VCaP (cell line): ENCODE results near the gene PLEKHO1.
"Not testable (repeated sequence)": the region's sequence is repeated elsewhere in the genome, so short reads cannot be mapped to it uniquely, and the experiment has no call there.

ENCODE experiments used
- H3K27ac ChIP-seq: fragments of 450-650 bp; 2 replicates; pipeline ENCODE4 v1.5.1; 2017
- TF ChIP-seq, protein P1 (sequence below): fragments of 450-650 bp; conservative IDR thresholded peaks from 2 replicates; pipeline ENCODE4 v1.5.1; 2017; ENCODE audit warnings: mild to moderate bottlenecking, moderate library complexity

PLEKHO1 gene

GRCh38 chr1:150179867-150180266 lies 30.2 kb downstream of the PLEKHO1 start:
- TF ChIP-seq, protein P1, sequence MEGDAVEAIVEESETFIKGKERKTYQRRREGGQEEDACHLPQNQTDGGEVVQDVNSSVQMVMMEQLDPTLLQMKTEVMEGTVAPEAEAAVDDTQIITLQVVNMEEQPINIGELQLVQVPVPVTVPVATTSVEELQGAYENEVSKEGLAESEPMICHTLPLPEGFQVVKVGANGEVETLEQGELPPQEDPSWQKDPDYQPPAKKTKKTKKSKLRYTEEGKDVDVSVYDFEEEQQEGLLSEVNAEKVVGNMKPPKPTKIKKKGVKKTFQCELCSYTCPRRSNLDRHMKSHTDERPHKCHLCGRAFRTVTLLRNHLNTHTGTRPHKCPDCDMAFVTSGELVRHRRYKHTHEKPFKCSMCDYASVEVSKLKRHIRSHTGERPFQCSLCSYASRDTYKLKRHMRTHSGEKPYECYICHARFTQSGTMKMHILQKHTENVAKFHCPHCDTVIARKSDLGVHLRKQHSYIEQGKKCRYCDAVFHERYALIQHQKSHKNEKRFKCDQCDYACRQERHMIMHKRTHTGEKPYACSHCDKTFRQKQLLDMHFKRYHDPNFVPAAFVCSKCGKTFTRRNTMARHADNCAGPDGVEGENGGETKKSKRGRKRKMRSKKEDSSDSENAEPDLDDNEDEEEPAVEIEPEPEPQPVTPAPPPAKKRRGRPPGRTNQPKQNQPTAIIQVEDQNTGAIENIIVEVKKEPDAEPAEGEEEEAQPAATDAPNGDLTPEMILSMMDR: no peak
- H3K27ac ChIP-seq: no peak overlapping the region

DNA sequence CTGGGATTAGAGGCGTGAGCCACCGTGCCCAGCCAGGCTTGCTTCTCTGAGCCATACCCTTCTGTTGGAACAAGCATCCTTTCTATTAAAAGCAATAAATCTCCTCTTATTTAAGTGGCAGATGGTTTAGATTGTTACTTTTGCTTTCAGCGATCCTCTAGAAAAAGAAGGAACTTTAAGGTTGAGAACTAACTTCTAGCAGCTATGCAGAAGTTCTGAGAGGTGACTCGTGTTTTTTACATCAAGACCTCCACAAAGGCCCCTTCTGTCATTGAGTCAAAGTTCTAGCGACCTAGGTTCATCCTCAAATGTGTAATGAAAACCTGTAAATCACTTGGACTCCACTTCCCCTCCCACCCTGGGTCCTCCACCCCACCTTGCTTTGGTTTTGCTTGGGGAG lies 30.8 kb downstream of the PLEKHO1 start:
- TF ChIP-seq, protein P1: no peak
- H3K27ac ChIP-seq: no peak overlapping the region

DNA sequence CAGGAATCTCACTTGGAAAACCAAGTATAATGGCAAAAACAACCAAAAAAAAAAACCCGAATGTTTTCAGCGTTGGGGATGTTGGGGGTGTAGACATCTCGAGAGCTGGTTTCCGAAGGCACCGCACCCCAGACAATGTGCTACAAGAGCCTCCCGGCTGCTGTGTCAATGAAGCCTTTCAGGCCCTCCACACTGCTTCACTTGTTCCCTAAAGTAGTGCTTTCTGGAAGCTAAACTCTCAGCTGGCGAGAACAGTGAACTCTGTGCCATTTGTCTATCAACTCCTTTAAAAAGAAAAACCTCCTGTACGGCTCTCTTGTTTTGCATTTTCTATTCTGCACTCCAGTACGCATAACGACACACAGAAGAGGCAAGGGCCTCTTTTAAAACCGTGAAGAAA lies 32.5 kb downstream of the PLEKHO1 start:
- H3K27ac ChIP-seq: no peak overlapping the region
- TF ChIP-seq, protein P1: no peak

DNA sequence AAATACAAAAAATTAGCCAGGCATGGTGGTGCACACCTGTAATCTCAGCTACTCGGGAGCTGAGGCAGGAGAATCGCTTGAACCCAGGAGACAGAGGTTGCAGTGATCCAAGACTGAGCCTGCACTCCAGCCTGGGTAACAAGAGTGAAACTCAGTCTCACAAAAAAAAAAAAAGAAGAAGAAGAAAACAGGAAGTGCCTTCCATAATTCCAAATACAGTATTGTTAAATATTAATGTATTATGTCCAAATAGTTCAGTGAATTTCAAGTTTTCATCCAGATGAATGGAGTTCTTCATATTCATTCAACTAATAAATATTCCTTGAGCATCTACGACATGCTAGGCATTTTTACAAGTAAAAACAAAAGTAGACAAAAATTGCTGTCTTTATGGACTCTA lies 33.3 kb downstream of the PLEKHO1 start:
- TF ChIP-seq, protein P1: no peak
- no peak overlapping the region for H3K27ac ChIP-seq

- no peak overlapping the region for H3K27ac ChIP-seq
Observed at GRCh38 chr1:150185481-150185880, 35.8 kb downstream of the PLEKHO1 start.

DNA sequence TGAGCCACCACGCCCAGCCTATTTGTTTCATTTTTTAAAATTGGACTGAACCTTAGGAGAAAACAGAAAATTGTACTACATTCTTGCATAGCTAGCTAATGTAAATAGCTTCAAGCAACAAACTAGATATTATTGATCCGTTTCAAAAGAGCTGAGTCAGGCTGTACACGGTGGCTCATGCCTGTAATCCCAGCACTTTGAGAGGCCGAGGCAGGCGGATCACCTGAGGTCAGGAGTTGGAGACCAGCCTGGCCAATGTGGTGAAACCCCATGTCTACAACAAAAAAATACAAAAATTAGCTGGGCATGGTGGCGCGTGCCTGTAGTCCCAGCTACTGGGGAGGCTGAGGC lies 36.7 kb downstream of the PLEKHO1 start:
- not testable (repeated sequence) for H3K27ac ChIP-seq

More at GRCh38 chr1:150185481-150185880, 35.8 kb downstream of the PLEKHO1 start:
- TF ChIP-seq, protein P1: no peak

- TF ChIP-seq, protein P1: peak; percentile 71
- H3K27ac ChIP-seq: no peak overlapping the region
Observed at GRCh38 chr1:150186789-150187559, 37.3 kb downstream of the PLEKHO1 start.

- no peak overlapping the region for H3K27ac ChIP-seq
- TF ChIP-seq, protein P1: peak; percentile 48
Observed at GRCh38 chr1:150187560-150187931, 37.8 kb downstream of the PLEKHO1 start.
